HepG2 (cell line): ENCODE results near the gene SAMD14. TPM values are rescaled to one million over a fixed set of nuclear protein-coding genes. Genes with fewer than 3 reads are reported as not detected.

Experiments
- ATAC-seq: fragments of 200-7000 bp; cut with Tn5 transposase; 3 replicates; pipeline ENCODE4 v1.9.1; 2020; ENCODE audit warnings: mild to moderate bottlenecking, moderate library complexity
- BruUV-seq: library from RNA; stranded (reverse); fragments of 400-500 nt; replicated peaks from 2 replicates; lab custom pipeline; 2021; lab: Mats Ljungman, UMichigan
- CTCF ChIA-PET: fragments of 300-600 bp; formaldehyde crosslinking; extraction: SDS; loops from one replicate; lab custom pipeline; 2021; ENCODE audit warnings: low total read pairs, inconsistent platforms, low intra/inter-chr PET ratio; lab: Yijun Ruan, JAX
- POLR2A ChIA-PET: fragments of 350-600 bp; sonication (Branson Sonifier 250); formaldehyde crosslinking; loops from one replicate; lab custom pipeline; 2020; ENCODE audit warnings: antibody characterized with exemption, inconsistent platforms; lab: Yijun Ruan, JAX
- DNase-seq: peaks from one replicate; pipeline ENCODE4 v3.0.0-alpha.2; 2015; ENCODE audit warnings: low spot score
- FAIRE-seq: peaks from 3 replicates; lab custom pipeline; 2011; peaks lifted over from hg19 to GRCh38; lab: Jason Lieb, UNC
- H2AFZ ChIP-seq: one replicate; pipeline ENCODE4 v1.6.1; 2011; ENCODE audit warnings: low read length, inconsistent platforms
- H3K27ac ChIP-seq: fragments of 300-600 bp; 3 replicates; pipeline ENCODE4 v1.8.0; 2011; ENCODE audit warnings: mixed run types, mild to moderate bottlenecking, mixed read lengths, low read length, inconsistent platforms; ENCODE audit not compliant: insufficient read depth; ENCODE audit errors: extremely low read length
- H3K27me3 ChIP-seq, 2 experiments: fragments of 200-600 bp in 1 of 2; 2 replicates in 1 of 2; 3 replicates in 1 of 2; pipeline versions ENCODE4 v1.6.0 to v1.8.0; 2011; ENCODE audit warnings: low read length in 2 of 2, mild to moderate bottlenecking in 2 of 2, moderate library complexity in 2 of 2, inconsistent platforms in 1 of 2; ENCODE audit not compliant: insufficient read depth in 2 of 2, control insufficient read depth in 1 of 2
- H3K36me3 ChIP-seq, 2 experiments: fragments of 200-600 bp in 1 of 2; replicated peaks in 1 of 2; 2 replicates in 1 of 2; 3 replicates in 1 of 2; pipeline versions ENCODE4 v1.5.1 to v1.8.0; 2011; ENCODE audit warnings: low read length in 2 of 2, inconsistent platforms in 1 of 2; ENCODE audit not compliant: insufficient read depth in 2 of 2, control insufficient read depth in 1 of 2
- H3K4me1 ChIP-seq: 2 replicates; pipeline ENCODE4 v1.5.1; 2012; ENCODE audit warnings: low read length, inconsistent platforms; ENCODE audit not compliant: insufficient read depth
- H3K4me2 ChIP-seq: 2 replicates; pipeline ENCODE4 v1.6.0; 2011; ENCODE audit warnings: low read depth, low read length, inconsistent platforms
- H3K4me3 ChIP-seq, 3 experiments: fragments of 200-600 bp in 1 of 3; sonication (generic), shearing (Covaris generic) in 1 of 3; replicated peaks in 1 of 3; 2 replicates each; pipeline ENCODE4 v1.5.1; 2011 to 2016; ENCODE audit warnings: low read length in 3 of 3, inconsistent platforms in 2 of 3, low read depth in 2 of 3, mild to moderate bottlenecking in 2 of 3, control low read depth in 1 of 3, mixed read lengths in 1 of 3; ENCODE audit not compliant: insufficient read depth in 1 of 3
- H3K79me2 ChIP-seq: one replicate; pipeline ENCODE4 v1.6.1; 2011; ENCODE audit warnings: low read length, inconsistent platforms; ENCODE audit not compliant: insufficient read depth
- H3K9ac ChIP-seq: 2 replicates; pipeline ENCODE4 v1.6.0; 2011; ENCODE audit warnings: mild to moderate bottlenecking, low read depth, low read length, inconsistent platforms; ENCODE audit not compliant: insufficient read depth
- H3K9me3 ChIP-seq: 2 replicates; pipeline ENCODE4 v1.5.1; 2012; ENCODE audit warnings: mild to moderate bottlenecking, low read length
- H4K20me1 ChIP-seq: 2 replicates; pipeline ENCODE4 v1.6.0; 2011; ENCODE audit warnings: inconsistent platforms, mild to moderate bottlenecking, low read length, moderate library complexity; ENCODE audit not compliant: insufficient read depth
- AHR ChIP-seq: IDR thresholded peaks from 2 replicates; pipeline ENCODE4 v1.6.1; 2018; ENCODE audit warnings: missing genetic modification reagents, missing compliant biosample characterization
- POLR2A ChIP-seq, 2 experiments: IDR thresholded peaks; 2 replicates each; pipeline ENCODE4 v1.6.1; 2011; ENCODE audit warnings: low read depth in 2 of 2, low read length in 2 of 2, mild to moderate bottlenecking in 1 of 2, moderate library complexity in 1 of 2; ENCODE audit not compliant: insufficient read depth in 1 of 2
- ZNF30 ChIP-seq: sonication (generic); formaldehyde crosslinking; IDR thresholded peaks from 2 replicates; pipeline ENCODE4 v1.5.0; 2020; ENCODE audit warnings: mild to moderate bottlenecking, missing genetic modification reagents
- ZNF891 ChIP-seq: sonication (generic); formaldehyde crosslinking; IDR thresholded peaks from 2 replicates; pipeline ENCODE4 v1.5.0; 2020; ENCODE audit warnings: mild to moderate bottlenecking, missing genetic modification reagents
- ZSCAN21 ChIP-seq: sonication (generic); formaldehyde crosslinking; IDR thresholded peaks from 2 replicates; pipeline ENCODE4 v1.8.0; 2022; ENCODE audit warnings: mild to moderate bottlenecking, missing genetic modification reagents, moderate library complexity, borderline replicate concordance
- WGBS: methylation state at CpG from one replicate; pipeline ENCODE4 v1.1.6; 2017; ENCODE audit warnings: low lambda C conversion rate; 5-methylcytosine and 5-hydroxymethylcytosine counted together
- in situ Hi-C: cut with HindIII; loops from 2 replicates; pipeline ENCODE4 v1.10.0; 2017; ENCODE audit warnings: low pct_unique_long_range_greater_than_20kb; ENCODE audit not compliant: extremely low pct_ligation_motif_present
- intact Hi-C: fragments of 100-400 bp; cut with micrococcal nuclease; formaldehyde crosslinking; loops from one replicate; pipeline ENCODE4 v1.10.0; 2022; ENCODE audit not compliant: unreplicated experiment
- polyA plus RNA-seq, 8 experiments: library from polyadenylated mRNA; depleted of rRNA in 3 of 8; stranded (reverse) in 7 of 8; unstranded in 1 of 8; fragments of >200 nt; fragmentation: Illumina TruSeq in 4 of 8; extraction: Trizol in 4 of 8; gene quantifications; 2 replicates each; pipeline versions ENCODE4 v1.2.1 to v1.2.3, GENCODE V29; 2011 to 2016; ENCODE audit warnings: low read depth in 4 of 8, missing spikeins in 1 of 8, mixed read lengths in 1 of 8; ENCODE audit not compliant: insufficient read depth in 1 of 8
- total RNA-seq, 5 experiments: library from RNA; depleted of rRNA; stranded (reverse); fragments of >200 nt; fragmentation: Illumina TruSeq; extraction: Trizol; gene quantifications; 2 replicates each; pipeline ENCODE4 v1.2.3, GENCODE V29; 2016; ENCODE audit warnings: low read depth in 1 of 5
- TF ChIP-seq, protein P1 (sequence below): sonication (generic); formaldehyde crosslinking; IDR thresholded peaks from 2 replicates; pipeline ENCODE4 v1.5.0; 2020; ENCODE audit warnings: missing genetic modification reagents
- TF ChIP-seq, protein P2 (sequence below): sonication (generic); formaldehyde crosslinking; conservative IDR thresholded peaks from 2 replicates; pipeline ENCODE4 v1.8.1; 2023; ENCODE audit warnings: missing genetic modification reagents
- TF ChIP-seq, protein P3 (sequence below): sonication (generic); formaldehyde crosslinking; conservative IDR thresholded peaks from 2 replicates; pipeline ENCODE4 v1.4.0; 2020; ENCODE audit warnings: missing genetic modification reagents
- TF ChIP-seq, protein P4 (sequence below): sonication (generic); formaldehyde crosslinking; IDR thresholded peaks from 2 replicates; pipeline ENCODE4 v1.4.0; 2020; ENCODE audit warnings: missing genetic modification reagents
- TF ChIP-seq, protein P5 (sequence below): sonication (generic); formaldehyde crosslinking; IDR thresholded peaks from 2 replicates; pipeline ENCODE4 v1.5.1; 2020; ENCODE audit warnings: missing genetic modification reagents, mild to moderate bottlenecking, borderline replicate concordance

The SAMD14 gene
- total and polyA plus RNA-seq, 2 of the 13 experiments (the other 11 are each of a cell fraction or from before 2014, with no cell fraction given) = 0.07 to 0.22 TPM

DNA sequence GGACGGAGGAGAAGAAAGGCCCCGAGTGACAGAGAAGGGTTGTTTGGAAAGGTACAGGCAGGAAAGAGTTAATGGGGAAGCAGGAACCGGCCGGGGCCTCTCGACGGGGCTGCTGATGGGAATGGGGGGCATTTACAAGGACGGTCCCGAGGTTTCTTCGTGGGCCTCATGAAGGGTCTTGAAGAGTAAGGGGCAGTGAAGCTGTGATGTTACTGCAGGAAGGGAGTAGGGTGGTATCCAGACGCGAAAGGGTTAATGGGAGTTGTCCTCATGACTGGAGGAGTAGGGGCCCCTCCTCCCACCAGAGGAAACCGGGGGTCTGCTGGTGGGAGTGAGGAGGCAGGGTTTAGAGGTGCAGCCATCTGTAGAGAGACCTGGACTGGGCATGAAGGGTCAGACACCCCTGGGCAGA is 34.3 kb downstream of the SAMD14 start (continued):
- TF ChIP-seq, protein P1, sequence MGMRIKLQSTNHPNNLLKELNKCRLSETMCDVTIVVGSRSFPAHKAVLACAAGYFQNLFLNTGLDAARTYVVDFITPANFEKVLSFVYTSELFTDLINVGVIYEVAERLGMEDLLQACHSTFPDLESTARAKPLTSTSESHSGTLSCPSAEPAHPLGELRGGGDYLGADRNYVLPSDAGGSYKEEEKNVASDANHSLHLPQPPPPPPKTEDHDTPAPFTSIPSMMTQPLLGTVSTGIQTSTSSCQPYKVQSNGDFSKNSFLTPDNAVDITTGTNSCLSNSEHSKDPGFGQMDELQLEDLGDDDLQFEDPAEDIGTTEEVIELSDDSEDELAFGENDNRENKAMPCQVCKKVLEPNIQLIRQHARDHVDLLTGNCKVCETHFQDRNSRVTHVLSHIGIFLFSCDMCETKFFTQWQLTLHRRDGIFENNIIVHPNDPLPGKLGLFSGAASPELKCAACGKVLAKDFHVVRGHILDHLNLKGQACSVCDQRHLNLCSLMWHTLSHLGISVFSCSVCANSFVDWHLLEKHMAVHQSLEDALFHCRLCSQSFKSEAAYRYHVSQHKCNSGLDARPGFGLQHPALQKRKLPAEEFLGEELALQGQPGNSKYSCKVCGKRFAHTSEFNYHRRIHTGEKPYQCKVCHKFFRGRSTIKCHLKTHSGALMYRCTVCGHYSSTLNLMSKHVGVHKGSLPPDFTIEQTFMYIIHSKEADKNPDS (CRISPR knock-in tag) = 0 out of 2 replicates have a peak, but pooled peaks have one; percentile 62
- TF ChIP-seq ZNF30 = peak; percentile 47; the same call in 1 of the 2 replicates
- TF ChIP-seq, protein P2, sequence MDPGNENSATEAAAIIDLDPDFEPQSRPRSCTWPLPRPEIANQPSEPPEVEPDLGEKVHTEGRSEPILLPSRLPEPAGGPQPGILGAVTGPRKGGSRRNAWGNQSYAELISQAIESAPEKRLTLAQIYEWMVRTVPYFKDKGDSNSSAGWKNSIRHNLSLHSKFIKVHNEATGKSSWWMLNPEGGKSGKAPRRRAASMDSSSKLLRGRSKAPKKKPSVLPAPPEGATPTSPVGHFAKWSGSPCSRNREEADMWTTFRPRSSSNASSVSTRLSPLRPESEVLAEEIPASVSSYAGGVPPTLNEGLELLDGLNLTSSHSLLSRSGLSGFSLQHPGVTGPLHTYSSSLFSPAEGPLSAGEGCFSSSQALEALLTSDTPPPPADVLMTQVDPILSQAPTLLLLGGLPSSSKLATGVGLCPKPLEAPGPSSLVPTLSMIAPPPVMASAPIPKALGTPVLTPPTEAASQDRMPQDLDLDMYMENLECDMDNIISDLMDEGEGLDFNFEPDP (CRISPR knock-in tag) = 0 out of 2 replicates have a peak, but pooled peaks have one; percentile 78
- 0 out of 2 replicates have a peak, but pooled peaks have one; percentile 3 for TF ChIP-seq ZNF891
- TF ChIP-seq POLR2A (IDR thresholded peaks at IDR 0.05; ENCODE audit: insufficient read depth in 1 of 2, low read depth in 2 of 2, low read length in 2 of 2) = peak; percentile 11 to 22; a peak in 1 of 4 replicates
- TF ChIP-seq ZSCAN21 (CRISPR knock-in tag) = peak; percentile 68; the same call in 1 of the 2 replicates

DNA sequence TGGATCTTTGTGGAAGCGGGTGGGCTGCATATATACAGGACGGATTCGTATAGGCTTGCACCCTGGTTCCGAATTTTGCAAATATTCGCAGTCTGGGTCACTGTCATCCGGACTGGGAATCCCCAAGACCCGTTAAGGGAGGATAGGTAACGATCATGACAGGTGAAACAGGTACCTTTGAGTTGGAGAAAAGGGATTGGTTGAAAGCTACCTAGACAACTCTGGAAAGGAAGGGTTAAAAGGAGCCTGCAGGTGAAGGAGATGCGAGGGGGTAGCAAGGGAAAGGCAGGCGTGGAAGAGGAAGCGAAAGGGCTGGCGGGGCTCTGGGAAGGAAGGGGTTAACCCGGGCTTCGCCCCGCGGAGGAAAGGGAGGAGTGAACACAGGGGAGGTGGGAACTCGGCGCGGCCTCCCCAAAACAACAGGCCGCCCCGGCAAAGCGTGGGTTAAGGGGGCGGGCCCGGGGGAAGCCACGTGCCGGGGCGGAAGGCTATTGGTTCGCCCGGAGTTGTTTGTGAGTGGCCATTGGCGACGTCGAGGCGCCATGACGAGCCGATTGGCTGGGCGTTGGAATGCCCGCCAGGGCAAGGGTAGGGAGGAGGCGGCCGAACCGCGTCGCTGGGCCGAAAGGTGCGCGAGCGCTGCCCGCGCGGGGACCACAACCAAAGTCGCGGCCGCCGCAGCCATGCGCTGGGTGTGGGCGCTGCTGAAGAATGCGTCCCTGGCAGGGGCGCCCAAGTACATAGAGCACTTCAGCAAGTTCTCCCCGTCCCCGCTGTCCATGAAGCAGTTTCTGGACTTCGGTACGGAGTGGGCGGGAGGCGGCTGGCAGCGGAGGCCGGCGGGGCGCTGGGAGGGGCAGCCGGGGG is 35.0 kb downstream of the SAMD14 start, which contains the start of gene PDK2:
Gene PDK2 (plus strand): TSS at position 599 of the 867 bp plus-strand sequence. CDS start 85 bp downstream, at position 684.
- FAIRE-seq (peak; percentile 56), ATAC-seq (peak; percentile 96), DNase-seq (peak; percentile 95)
- Histone ChIP-seq H3K36me3 (peaks cover 0 to 4% of the 10 kb centered on the region in 2 experiments; a peak in 1 of 5 replicates), H3K4me2 (peak within 1 kb of the TSS; percentile 100), H3K27me3 (peaks cover 3 to 20% of the 10 kb centered on the region in 2 experiments; a peak in 4 of 5 replicates), H3K4me1 (peaks cover 21% of the 10 kb centered on the region), H2AFZ (peak within 1 kb of the TSS; percentile 95), H3K9ac (peak within 1 kb of the TSS; percentile 80), H3K4me3 (peak within 1 kb of the TSS; percentile 84 to 88 (median 87)), H4K20me1 (no peaks in the 10 kb centered on the region), H3K79me2 (peaks cover 6% of the 10 kb centered on the region), H3K9me3 (no peaks in the 10 kb centered on the region), H3K27ac (peak within 1 kb of the TSS; percentile 67)
- WGBS = under 1% methylated on average over 43 of the region's 68 CpGs
- CTCF ChIA-PET = interaction anchor here (1.1 to 2.1 kb wide), 7 partner anchors 16 to 202 kb away, joined by 3 to 15 read pairs (median 6); partner anchors contain the start of gene PPP1R9B
- BruUV-seq = no TSS peak
- POLR2A ChIA-PET = interaction anchor here (0.8 to 1.9 kb wide), 7 partner anchors 7 to 57 kb away, joined by 3 to 10 read pairs (median 4); no protein-coding TSS in a partner anchor
- in situ Hi-C loops (no loop called here), intact Hi-C loops (loop anchor here (1.0 to 2.0 kb wide), 3 partner anchors 16 to 202 kb away; no protein-coding TSS in a partner anchor)
- TF ChIP-seq, protein P3, sequence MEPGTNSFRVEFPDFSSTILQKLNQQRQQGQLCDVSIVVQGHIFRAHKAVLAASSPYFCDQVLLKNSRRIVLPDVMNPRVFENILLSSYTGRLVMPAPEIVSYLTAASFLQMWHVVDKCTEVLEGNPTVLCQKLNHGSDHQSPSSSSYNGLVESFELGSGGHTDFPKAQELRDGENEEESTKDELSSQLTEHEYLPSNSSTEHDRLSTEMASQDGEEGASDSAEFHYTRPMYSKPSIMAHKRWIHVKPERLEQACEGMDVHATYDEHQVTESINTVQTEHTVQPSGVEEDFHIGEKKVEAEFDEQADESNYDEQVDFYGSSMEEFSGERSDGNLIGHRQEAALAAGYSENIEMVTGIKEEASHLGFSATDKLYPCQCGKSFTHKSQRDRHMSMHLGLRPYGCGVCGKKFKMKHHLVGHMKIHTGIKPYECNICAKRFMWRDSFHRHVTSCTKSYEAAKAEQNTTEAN (CRISPR knock-in tag) = peak; percentile 43; the same call in 1 of the 2 replicates
- TF ChIP-seq, protein P4, sequence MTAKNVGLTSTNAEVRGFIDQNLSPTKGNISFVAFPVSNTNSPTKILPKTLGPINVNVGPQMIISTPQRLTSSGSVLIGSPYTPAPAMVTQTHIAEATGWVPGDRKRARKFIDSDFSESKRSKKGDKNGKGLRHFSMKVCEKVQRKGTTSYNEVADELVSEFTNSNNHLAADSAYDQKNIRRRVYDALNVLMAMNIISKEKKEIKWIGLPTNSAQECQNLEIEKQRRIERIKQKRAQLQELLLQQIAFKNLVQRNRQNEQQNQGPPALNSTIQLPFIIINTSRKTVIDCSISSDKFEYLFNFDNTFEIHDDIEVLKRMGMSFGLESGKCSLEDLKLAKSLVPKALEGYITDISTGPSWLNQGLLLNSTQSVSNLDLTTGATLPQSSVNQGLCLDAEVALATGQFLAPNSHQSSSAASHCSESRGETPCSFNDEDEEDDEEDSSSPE (CRISPR knock-in tag) = peak; percentile 90
- TF ChIP-seq, protein P5, sequence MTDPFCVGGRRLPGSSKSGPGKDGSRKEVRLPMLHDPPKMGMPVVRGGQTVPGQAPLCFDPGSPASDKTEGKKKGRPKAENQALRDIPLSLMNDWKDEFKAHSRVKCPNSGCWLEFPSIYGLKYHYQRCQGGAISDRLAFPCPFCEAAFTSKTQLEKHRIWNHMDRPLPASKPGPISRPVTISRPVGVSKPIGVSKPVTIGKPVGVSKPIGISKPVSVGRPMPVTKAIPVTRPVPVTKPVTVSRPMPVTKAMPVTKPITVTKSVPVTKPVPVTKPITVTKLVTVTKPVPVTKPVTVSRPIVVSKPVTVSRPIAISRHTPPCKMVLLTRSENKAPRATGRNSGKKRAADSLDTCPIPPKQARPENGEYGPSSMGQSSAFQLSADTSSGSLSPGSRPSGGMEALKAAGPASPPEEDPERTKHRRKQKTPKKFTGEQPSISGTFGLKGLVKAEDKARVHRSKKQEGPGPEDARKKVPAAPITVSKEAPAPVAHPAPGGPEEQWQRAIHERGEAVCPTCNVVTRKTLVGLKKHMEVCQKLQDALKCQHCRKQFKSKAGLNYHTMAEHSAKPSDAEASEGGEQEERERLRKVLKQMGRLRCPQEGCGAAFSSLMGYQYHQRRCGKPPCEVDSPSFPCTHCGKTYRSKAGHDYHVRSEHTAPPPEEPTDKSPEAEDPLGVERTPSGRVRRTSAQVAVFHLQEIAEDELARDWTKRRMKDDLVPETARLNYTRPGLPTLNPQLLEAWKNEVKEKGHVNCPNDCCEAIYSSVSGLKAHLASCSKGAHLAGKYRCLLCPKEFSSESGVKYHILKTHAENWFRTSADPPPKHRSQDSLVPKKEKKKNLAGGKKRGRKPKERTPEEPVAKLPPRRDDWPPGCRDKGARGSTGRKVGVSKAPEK (CRISPR knock-in tag) = no peak
- TF ChIP-seq AHR (CRISPR knock-in tag) = 0 out of 2 replicates have a peak, but pooled peaks have one; percentile 43
